Neural progenitor cell (in vitro differentiated cells): ENCODE measurements around the gene CREB3L2.

ENCODE experiments used
- CTCF ChIP-seq: fragments of 200-600 bp; sonication (generic); IDR thresholded peaks from 2 replicates; pipeline ENCODE4 v1.5.1; 2017; ENCODE audit warnings: antibody characterized with exemption, mild to moderate bottlenecking
- EZH2phosphoT487 ChIP-seq: fragments of 200-600 bp; sonication (generic); IDR thresholded peaks from 2 replicates; pipeline ENCODE4 v1.6.1; 2017; ENCODE audit warnings: antibody characterized with exemption

DNA sequence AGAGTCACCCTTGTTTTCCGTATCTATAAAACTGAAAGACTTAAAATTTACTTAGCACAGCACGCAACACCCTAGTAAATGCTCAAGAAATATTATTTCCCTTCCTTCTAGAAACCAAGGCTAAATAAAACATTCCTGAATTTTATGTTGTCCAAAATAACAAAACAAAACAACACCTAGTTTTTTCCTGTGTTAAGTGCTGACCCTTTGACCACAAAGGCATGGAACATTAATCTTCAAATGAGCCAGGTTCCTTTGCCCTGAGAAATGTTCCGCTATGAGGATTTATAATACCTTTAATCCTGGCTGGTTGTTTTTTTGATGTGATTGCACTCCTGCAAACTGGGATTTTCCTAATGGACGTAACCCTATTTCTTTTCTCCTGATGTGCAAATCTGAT lies 126.1 kb downstream of the CREB3L2 start:
- no peak for TF ChIP-seq CTCF
- TF ChIP-seq EZH2phosphoT487, result no peak
